LHCN-M2 (cell line): ENCODE data around the gene TSR1. TPM values are rescaled to one million over a fixed set of nuclear protein-coding genes. Genes with fewer than 3 reads are reported as not detected.

Experiments
- DNase-seq: peaks from one replicate; pipeline ENCODE4 v3.0.0-alpha.2; 2012; ENCODE audit warnings: low read depth
- total RNA-seq: library from RNA; depleted of rRNA; stranded (reverse); fragments of >200 nt; gene quantifications from 2 replicates; pipeline ENCODE4 v1.2.3, GENCODE V29; 2014

The TSR1 gene
- total RNA-seq, 1 experiment from 2014 or later = 80.5 TPM

- no peak for DNase-seq
Measured at GRCh38 chr17:2369039-2369438, 32.8 kb upstream of the TSR1 start.

- no peak for DNase-seq
Measured at GRCh38 chr17:2368359-2368758, 32.1 kb upstream of the TSR1 start.

GRCh38 chr17:2366747-2367494 lies 30.7 kb upstream of the TSR1 start:
- DNase-seq = no peak

- DNase-seq = no peak
Measured at GRCh38 chr17:2365132-2365531, 28.9 kb upstream of the TSR1 start.

- DNase-seq = no peak
Measured at GRCh38 chr17:2364763-2365116, 28.5 kb upstream of the TSR1 start.

- DNase-seq = no peak
Measured at GRCh38 chr17:2363851-2364762, 27.9 kb upstream of the TSR1 start.

GRCh38 chr17:2363318-2363717 lies 27.1 kb upstream of the TSR1 start:
- no peak for DNase-seq

- no peak for DNase-seq
Measured at GRCh38 chr17:2362881-2363280, 26.6 kb upstream of the TSR1 start.

GRCh38 chr17:2362416-2362815 lies 26.2 kb upstream of the TSR1 start:
- no peak for DNase-seq

- DNase-seq = no peak
Measured at GRCh38 chr17:2362016-2362415, 25.8 kb upstream of the TSR1 start.

- no peak for DNase-seq
Measured at GRCh38 chr17:2361010-2361760, 24.9 kb upstream of the TSR1 start.

- DNase-seq = no peak
Measured at GRCh38 chr17:2357931-2358434, 21.7 kb upstream of the TSR1 start.

GRCh38 chr17:2357237-2357636 lies 21.0 kb upstream of the TSR1 start:
- no peak for DNase-seq

GRCh38 chr17:2354311-2354710 lies 18.1 kb upstream of the TSR1 start:
- no peak for DNase-seq

GRCh38 chr17:2351269-2351668 lies 15.0 kb upstream of the TSR1 start:
- DNase-seq = no peak

GRCh38 chr17:2347805-2348685 lies 11.8 kb upstream of the TSR1 start:
- peak; percentile 86 for DNase-seq

GRCh38 chr17:2346475-2346874 lies 10.2 kb upstream of the TSR1 start:
- no peak for DNase-seq

- no peak for DNase-seq
Measured at GRCh38 chr17:2344528-2344927, 8.3 kb upstream of the TSR1 start.

GRCh38 chr17:2343421-2343820 lies 7.2 kb upstream of the TSR1 start:
- no peak for DNase-seq

GRCh38 chr17:2338315-2338657 lies 2.0 kb upstream of the TSR1 start:
- no peak for DNase-seq
